NB4 (cell line): ENCODE results near the gene ADPGK.

Source experiments
- POLR2A ChIP-seq: IDR thresholded peaks from 2 replicates; pipeline ENCODE4 v1.6.1; 2011; ENCODE audit warnings: mild to moderate bottlenecking; ENCODE audit not compliant: insufficient read length; ENCODE audit errors: extremely low read depth
- TF ChIP-seq, protein P1 (sequence below): IDR thresholded peaks from one replicate; pipeline ENCODE4 v1.5.1; 2012; ENCODE audit warnings: low read depth, low read length
- TF ChIP-seq, protein P2 (sequence below): IDR thresholded peaks from 2 replicates; pipeline ENCODE4 v1.6.1; 2011; ENCODE audit warnings: low read depth, low read length

DNA sequence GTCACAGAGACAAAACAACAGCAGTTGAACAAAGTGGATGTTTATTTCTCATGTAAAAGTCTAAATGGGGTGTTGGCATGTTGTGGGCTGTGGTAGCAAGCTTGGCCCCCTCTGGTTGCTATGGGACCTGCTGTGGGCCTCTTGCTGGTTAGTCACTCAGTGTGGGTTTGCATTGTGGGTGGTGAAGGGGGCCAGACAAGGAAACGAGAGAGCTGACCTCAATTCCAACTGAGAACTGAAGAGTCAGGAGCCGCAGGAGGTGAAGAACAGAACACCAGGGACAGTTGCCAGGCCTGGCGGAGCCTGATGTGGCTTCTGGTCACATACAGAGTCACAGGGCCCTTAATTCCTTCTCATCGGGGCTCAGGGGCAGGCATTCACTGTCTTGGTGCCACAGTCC, 1.9 kb upstream of the ADPGK start:
- TF ChIP-seq, protein P1, sequence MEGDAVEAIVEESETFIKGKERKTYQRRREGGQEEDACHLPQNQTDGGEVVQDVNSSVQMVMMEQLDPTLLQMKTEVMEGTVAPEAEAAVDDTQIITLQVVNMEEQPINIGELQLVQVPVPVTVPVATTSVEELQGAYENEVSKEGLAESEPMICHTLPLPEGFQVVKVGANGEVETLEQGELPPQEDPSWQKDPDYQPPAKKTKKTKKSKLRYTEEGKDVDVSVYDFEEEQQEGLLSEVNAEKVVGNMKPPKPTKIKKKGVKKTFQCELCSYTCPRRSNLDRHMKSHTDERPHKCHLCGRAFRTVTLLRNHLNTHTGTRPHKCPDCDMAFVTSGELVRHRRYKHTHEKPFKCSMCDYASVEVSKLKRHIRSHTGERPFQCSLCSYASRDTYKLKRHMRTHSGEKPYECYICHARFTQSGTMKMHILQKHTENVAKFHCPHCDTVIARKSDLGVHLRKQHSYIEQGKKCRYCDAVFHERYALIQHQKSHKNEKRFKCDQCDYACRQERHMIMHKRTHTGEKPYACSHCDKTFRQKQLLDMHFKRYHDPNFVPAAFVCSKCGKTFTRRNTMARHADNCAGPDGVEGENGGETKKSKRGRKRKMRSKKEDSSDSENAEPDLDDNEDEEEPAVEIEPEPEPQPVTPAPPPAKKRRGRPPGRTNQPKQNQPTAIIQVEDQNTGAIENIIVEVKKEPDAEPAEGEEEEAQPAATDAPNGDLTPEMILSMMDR: no peak
- TF ChIP-seq, protein P2, sequence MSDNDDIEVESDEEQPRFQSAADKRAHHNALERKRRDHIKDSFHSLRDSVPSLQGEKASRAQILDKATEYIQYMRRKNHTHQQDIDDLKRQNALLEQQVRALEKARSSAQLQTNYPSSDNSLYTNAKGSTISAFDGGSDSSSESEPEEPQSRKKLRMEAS: no peak
- no peak for TF ChIP-seq POLR2A
